OCI-LY7 (cell line): ENCODE measurements around the gene VASP. TPM values are rescaled to one million over a fixed set of nuclear protein-coding genes. Genes with fewer than 3 reads are reported as not detected.

Experiments used
- BruUV-seq: library from RNA; stranded (reverse); fragments of 400-500 nt; replicated peaks from 2 replicates; lab custom pipeline; 2021; lab: Mats Ljungman, UMichigan
- CTCF ChIA-PET: fragments of 300-600 bp; sonication (Branson Sonifier 250); formaldehyde crosslinking; loops from one replicate; lab custom pipeline; 2022; ENCODE audit warnings: antibody characterized with exemption; ENCODE audit not compliant: unreplicated experiment; lab: Charles Lee
- POLR2A ChIA-PET: fragments of 300-600 bp; sonication (Branson Sonifier 250); formaldehyde crosslinking; loops from one replicate; lab custom pipeline; 2022; ENCODE audit warnings: antibody characterized with exemption; lab: Charles Lee
- DNase-seq: peaks from one replicate; pipeline ENCODE4 v3.0.0-alpha.2; 2015; ENCODE audit warnings: low spot score
- H2AFZ ChIP-seq: fragments of 200-600 bp; sonication (generic), shearing (Covaris generic); 2 replicates; pipeline ENCODE4 v1.6.1; 2014; ENCODE audit warnings: mild to moderate bottlenecking, antibody characterized with exemption, low read length, moderate library complexity
- H3K27ac ChIP-seq: fragments of 200-600 bp; sonication (generic); 2 replicates; pipeline ENCODE4 v1.5.1; 2014; ENCODE audit warnings: mixed run types, low read depth, mild to moderate bottlenecking, moderate library complexity, low read length, inconsistent platforms; ENCODE audit not compliant: poor library complexity, severe bottlenecking
- H3K36me3 ChIP-seq: fragments of 200-600 bp; sonication (generic); 2 replicates; pipeline ENCODE4 v1.6.1; 2014; ENCODE audit warnings: mild to moderate bottlenecking, antibody characterized with exemption, low read length, moderate library complexity, mixed read lengths; ENCODE audit not compliant: insufficient read depth
- H3K4me1 ChIP-seq: fragments of 200-600 bp; sonication (generic); 2 replicates; pipeline ENCODE4 v1.5.1; 2014; ENCODE audit warnings: mild to moderate bottlenecking, low read length; ENCODE audit not compliant: insufficient read depth, poor library complexity, severe bottlenecking
- H3K4me2 ChIP-seq: fragments of 200-600 bp; sonication (generic); 2 replicates; pipeline ENCODE4 v1.6.1; 2014; ENCODE audit warnings: mild to moderate bottlenecking, low read length
- H3K4me3 ChIP-seq: fragments of 200-600 bp; sonication (generic); 2 replicates; pipeline ENCODE4 v1.5.1; 2014; ENCODE audit warnings: mild to moderate bottlenecking, low read depth, low read length; ENCODE audit not compliant: poor library complexity, severe bottlenecking
- H3K79me2 ChIP-seq: fragments of 200-600 bp; sonication (generic); 2 replicates; pipeline ENCODE4 v1.6.1; 2016; ENCODE audit warnings: low read depth, mild to moderate bottlenecking, low read length, moderate library complexity, mixed read lengths; ENCODE audit not compliant: insufficient read depth
- H3K9me2 ChIP-seq: fragments of 200-600 bp; sonication (generic); 2 replicates; pipeline ENCODE4 v1.6.1; 2016; ENCODE audit warnings: mild to moderate bottlenecking, low read length, mixed read lengths; ENCODE audit not compliant: insufficient read depth
- H3K9me3 ChIP-seq: fragments of 200-600 bp; sonication (generic); 2 replicates; pipeline ENCODE4 v1.6.1; 2014; ENCODE audit warnings: mild to moderate bottlenecking, mixed run types, low read length, mixed read lengths
- H4K20me1 ChIP-seq: fragments of 200-600 bp; sonication (generic); 2 replicates; pipeline ENCODE4 v1.6.1; 2014; ENCODE audit warnings: mild to moderate bottlenecking, antibody characterized with exemption, low read length, moderate library complexity, mixed read lengths; ENCODE audit not compliant: insufficient read depth
- EZH2phosphoT487 ChIP-seq: fragments of 200-600 bp; sonication (generic); IDR thresholded peaks from 2 replicates; pipeline ENCODE4 v1.6.1; 2018; ENCODE audit warnings: low read depth, borderline replicate concordance, mild to moderate bottlenecking, mixed run types, antibody characterized with exemption, low read length, moderate library complexity, mixed read lengths
- intact Hi-C: fragments of 100-400 bp; cut with micrococcal nuclease; formaldehyde crosslinking; loops from one replicate; pipeline ENCODE4 v1.10.0; 2022; ENCODE audit not compliant: unreplicated experiment
- total RNA-seq, 2 experiments: library from RNA; depleted of rRNA in 1 of 2; stranded (reverse); fragments of >200 nt in 1 of 2; shearing (Covaris generic) in 1 of 2; gene quantifications; 2 replicates each; pipeline ENCODE4 v1.2.3, GENCODE V29; 2014 to 2022
- TF ChIP-seq, protein P1 (sequence below): fragments of 200-600 bp; sonication (generic); conservative IDR thresholded peaks from 2 replicates; pipeline ENCODE4 v1.5.1; 2014; ENCODE audit warnings: mild to moderate bottlenecking, antibody characterized with exemption, low read length, moderate library complexity, mixed read lengths

The VASP gene
- total RNA-seq, 2 experiments from 2014 or later: 39.6 to 62.8 TPM

DNA sequence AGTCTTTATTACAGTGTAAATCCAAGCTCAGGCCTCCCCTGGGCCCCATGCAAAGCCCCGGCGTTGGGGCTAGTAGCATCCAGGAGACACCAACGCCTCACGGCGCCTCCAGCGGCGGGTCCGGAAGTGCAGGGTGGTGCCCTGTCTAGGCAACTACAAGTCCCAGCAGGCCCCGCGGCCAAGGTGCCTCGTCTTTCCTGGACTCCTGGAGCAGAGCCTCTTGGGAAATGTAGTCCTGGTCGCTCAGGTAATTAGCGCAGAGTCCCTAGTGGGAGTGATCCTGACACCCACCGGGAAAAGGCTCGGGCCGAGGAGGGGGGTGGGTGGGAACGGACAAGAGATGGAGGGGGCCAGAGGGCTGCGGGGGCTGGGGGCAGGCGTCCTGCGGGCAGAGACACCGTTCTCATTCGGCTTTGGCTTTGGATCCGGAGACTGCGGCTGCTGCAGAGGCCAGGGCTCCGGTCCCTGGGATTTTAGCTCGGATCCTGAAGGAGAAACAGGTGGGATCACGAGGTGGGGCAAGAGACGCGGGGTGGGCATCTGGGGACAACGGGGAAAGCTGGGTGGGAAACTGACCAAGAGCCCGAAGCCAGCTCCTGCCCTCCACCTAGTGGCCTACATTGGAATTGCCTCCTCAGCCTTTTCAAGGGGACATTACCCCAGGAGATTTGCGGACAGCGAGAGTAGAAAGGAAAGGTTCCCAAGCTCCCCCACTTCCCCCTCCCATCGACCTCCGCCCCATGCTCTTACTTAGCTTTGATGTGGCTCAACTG lies 21.8 kb upstream of the VASP start:
- peak overlapping the region; percentile 72 for H3K4me3 ChIP-seq
- no TSS peak for BruUV-seq
- H3K27ac ChIP-seq: no peak overlapping the region
- H3K9me3 ChIP-seq: no peaks in the 10 kb centered on the region
- intact Hi-C loops: no loop called here
- H3K9me2 ChIP-seq: no peaks in the 10 kb centered on the region
- CTCF ChIA-PET: interaction anchor here (0.5 to 1.9 kb wide), 8 partner anchors 16 to 285 kb away, joined by 3 to 17 read pairs (median 3); no protein-coding TSS in a partner anchor
- no peaks in the 10 kb centered on the region for H3K36me3 ChIP-seq
- peak overlapping the region; percentile 89 for H3K4me2 ChIP-seq
- H3K79me2 ChIP-seq: no peaks in the 10 kb centered on the region
- H3K4me1 ChIP-seq: peaks cover 9% of the 10 kb centered on the region
- DNase-seq: peak; percentile 99
- no peak for TF ChIP-seq EZH2phosphoT487
- TF ChIP-seq, protein P1, sequence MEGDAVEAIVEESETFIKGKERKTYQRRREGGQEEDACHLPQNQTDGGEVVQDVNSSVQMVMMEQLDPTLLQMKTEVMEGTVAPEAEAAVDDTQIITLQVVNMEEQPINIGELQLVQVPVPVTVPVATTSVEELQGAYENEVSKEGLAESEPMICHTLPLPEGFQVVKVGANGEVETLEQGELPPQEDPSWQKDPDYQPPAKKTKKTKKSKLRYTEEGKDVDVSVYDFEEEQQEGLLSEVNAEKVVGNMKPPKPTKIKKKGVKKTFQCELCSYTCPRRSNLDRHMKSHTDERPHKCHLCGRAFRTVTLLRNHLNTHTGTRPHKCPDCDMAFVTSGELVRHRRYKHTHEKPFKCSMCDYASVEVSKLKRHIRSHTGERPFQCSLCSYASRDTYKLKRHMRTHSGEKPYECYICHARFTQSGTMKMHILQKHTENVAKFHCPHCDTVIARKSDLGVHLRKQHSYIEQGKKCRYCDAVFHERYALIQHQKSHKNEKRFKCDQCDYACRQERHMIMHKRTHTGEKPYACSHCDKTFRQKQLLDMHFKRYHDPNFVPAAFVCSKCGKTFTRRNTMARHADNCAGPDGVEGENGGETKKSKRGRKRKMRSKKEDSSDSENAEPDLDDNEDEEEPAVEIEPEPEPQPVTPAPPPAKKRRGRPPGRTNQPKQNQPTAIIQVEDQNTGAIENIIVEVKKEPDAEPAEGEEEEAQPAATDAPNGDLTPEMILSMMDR: peak; percentile 76
- H2AFZ ChIP-seq: peak overlapping the region; percentile 92
- H4K20me1 ChIP-seq: no peaks in the 10 kb centered on the region
- POLR2A ChIA-PET: interaction anchor here (0.6 kb wide), 1 partner anchor 231 kb away, joined by 5 read pairs; no protein-coding TSS in a partner anchor

DNA sequence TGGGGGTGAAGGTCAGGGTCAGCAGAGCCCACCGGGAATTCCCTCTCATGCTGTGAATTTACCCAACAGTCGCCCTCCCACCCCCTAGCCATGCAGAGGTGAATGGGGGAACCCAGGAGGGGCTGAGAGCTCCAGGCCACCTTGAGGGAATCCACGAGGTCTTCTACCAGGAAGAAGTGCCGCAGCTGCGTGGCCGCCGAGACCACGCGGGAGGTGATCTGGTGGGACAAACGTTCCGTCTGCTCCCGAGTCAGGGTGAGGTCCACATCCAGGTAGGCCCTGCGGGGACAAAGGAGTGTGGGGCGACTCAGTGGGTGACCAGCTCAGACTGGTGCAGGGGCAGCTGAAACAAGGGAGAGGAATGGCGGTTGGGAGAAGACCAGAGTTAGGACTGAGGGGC lies 18.6 kb upstream of the VASP start:
- H4K20me1 ChIP-seq: no peaks in the 10 kb centered on the region
- no peak overlapping the region for H3K4me3 ChIP-seq
- BruUV-seq: no TSS peak
- no peak overlapping the region for H3K27ac ChIP-seq
- no peak overlapping the region for H3K4me2 ChIP-seq
- H3K9me2 ChIP-seq: no peaks in the 10 kb centered on the region
- H3K9me3 ChIP-seq: no peaks in the 10 kb centered on the region
- TF ChIP-seq EZH2phosphoT487: no peak
- TF ChIP-seq, protein P1: no peak
- POLR2A ChIA-PET: no interaction called here
- H3K4me1 ChIP-seq: peaks cover 26% of the 10 kb centered on the region
- intact Hi-C loops: no loop called here
- CTCF ChIA-PET: no interaction called here
- no peaks in the 10 kb centered on the region for H3K79me2 ChIP-seq
- no peak overlapping the region for H2AFZ ChIP-seq
- H3K36me3 ChIP-seq: no peaks in the 10 kb centered on the region
- DNase-seq: no peak
